ENCODE results near the gene ZNF701.

Gene ZNF701

GRCh38 chr19:52635786-52636570 lies 65.9 kb downstream of the ZNF701 start:
- no peak for DNase-seq
- Mint-ChIP-seq H3K27me3 (ENCODE audit: low read depth, poor library complexity) (peaks cover 4% of the 10 kb centered on the region), H3K4me1 (peaks cover 39% of the 10 kb centered on the region), H3K27ac (no peak overlapping the region), H3K36me3 (ENCODE audit: low read depth) (peaks cover 50% of the 10 kb centered on the region), H3K4me3 (peak overlapping the region; percentile 95), H3K9me3 (peaks cover 18% of the 10 kb centered on the region)
- TF ChIP-seq CTCF (IDR thresholded peaks at IDR 0.05): no peak
